GM21529 (cell line): ENCODE results near the gene NHS.

Source experiments
- ATAC-seq: cut with Tn5 transposase; IDR thresholded peaks from one replicate; pipeline ENCODE4 v1.9.1; 2021; ENCODE audit not compliant: unreplicated experiment

NHS gene

DNA sequence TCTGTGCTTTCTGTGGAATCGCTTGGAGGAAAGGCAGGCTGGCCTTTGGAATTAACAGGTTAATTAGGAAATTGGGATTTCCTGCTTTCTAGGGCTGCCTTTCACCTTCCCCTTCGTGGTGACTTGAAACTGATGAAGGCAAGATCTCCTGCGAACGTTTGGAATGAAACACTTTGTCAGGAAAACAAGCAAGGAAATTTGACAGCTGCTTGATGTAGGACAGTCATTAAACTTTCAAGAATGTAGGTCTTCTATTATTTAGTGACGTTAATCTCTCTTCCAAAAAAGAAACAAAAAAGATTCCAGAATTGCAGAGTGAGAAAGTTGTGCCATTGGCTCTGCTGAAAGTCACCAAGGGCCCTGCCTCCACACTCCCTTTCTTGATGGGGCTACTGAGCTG is 206.6 kb downstream of the NHS start:
- ATAC-seq: no peak

DNA sequence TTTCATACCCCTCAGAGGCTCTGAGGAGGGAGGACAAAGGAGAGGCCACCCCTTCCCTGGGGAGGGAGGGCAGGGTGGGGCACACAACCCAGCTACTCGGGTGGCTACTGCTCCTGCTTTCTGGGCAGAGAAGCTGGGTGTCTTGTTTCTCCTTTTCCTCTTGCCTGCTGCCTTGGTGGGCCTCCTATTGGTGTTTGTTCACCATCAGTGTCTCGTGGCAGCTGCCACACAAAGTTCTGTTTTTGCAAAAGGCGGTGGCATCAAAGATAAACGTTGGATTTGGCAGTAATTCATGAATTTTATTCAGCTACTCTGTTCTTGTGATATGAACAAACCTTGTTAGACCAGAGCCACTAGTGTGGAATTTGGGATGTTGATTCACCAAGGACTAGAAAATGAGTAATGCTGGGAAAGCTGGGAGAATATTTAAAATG is 209.3 kb downstream of the NHS start:
- ATAC-seq: no peak

DNA sequence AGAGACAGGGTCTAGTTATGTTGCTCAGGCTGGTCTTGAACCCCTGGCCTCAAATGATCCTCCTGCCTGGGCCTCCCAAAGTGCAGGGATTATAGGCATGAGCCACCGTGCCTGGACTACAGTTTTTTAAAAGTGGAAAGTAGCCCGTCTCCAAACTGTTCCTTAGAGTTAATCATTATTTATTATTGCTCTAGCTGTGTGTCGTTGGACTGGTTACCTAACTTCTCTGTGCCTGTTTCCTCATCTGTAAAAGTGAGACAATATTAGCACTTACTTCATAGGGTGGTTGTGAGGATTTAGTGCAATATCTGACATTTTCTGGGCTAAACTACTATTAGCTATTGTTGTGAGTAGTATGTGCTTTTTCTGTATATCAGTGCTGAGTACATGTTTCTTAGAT is 210.0 kb downstream of the NHS start:
- ATAC-seq: no peak

DNA sequence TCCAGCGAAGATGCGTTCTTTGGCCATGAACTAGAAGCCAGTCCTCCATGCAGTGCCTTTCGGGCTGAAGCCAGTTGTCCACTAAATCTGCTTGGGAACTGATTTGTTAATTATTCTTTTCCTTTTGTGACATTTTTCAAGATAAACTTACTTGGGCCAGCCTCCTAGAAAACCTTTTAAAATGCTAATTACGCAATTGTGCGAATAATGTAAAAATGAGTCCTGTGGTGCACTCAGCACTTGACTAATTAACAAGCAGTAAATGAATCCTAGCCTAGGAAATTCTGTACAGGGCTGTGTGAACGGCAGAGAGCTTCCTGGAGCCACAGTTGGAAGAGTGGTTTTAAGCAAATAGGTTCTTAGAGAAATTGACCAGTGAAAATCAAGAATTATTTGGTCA is 212.4 kb downstream of the NHS start:
- no peak for ATAC-seq

DNA sequence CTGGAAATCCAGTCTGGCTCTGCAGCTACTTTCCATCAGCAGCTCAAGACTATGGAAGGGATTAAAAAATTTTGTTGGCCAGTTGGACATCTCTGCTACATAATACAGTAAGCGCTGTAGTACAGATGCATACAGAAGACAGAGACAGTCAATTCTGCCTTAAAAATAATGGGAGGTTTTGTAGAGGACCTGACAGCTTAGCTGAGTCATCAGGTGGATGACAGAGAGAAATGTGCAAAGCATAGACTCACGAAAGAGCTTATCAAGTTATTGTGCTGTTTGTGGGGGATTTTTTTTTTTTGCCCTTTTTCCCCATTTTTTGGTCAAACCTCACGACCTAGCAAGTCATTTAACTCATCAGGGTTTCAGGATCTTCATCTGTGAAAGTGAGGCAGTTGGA is 213.3 kb downstream of the NHS start:
- ATAC-seq: no peak

DNA sequence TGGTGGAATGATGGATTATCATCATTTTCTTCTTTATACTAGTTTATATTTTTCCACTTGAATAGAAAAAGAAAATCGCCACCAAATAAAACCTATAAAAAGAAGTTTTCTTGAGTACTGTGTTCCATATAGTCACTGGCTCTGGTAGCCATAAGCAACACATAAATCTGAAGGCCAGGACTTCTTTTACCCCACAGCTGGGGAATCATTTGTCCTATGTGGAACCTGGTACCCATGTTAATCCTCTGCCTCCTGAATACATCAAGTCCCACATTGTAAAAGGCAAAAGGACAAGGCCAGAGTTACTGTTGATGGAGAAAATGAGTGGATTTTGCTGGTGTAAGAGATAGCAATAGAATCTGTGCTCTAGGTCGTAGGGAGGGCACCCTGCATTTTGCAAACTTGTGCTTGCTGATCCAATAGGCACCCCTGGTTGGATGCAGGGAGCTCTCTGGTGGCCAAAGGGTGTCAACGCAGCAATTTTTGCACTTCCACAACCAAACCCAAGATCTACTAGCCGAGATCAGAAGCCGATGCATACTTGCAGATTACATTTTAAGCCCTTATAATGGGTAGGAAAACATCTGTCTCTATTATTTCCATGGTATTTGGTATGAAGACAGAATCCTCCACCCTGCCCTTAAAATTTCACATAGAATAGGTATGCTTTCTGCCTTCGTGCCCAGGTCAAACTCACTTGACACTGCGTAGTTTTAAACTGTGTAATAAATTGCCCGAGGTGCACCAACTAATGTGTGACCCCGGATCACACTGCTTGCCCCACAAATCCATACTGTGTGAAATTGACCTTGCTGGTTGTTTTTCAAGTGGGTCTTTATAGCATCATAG is 216.1 kb downstream of the NHS start:
- peak; percentile 72 for ATAC-seq

DNA sequence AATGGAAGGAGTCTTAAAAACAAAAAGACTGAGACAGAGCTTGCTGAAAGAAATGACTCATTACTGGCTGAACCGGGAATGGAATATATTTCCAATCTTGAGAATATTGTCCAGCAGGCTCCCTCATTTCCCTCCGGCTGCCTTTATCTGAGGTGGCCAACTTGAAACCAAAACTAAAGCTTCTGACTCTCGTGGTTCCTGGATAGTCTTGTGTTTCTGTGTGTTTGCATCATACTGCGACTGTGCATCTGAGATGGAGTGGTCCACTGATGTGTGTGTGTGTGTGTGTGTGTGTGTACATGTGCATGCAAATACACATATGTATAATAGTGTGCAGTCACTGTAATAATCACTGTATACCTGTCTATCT is 216.7 kb downstream of the NHS start:
- no peak for ATAC-seq

DNA sequence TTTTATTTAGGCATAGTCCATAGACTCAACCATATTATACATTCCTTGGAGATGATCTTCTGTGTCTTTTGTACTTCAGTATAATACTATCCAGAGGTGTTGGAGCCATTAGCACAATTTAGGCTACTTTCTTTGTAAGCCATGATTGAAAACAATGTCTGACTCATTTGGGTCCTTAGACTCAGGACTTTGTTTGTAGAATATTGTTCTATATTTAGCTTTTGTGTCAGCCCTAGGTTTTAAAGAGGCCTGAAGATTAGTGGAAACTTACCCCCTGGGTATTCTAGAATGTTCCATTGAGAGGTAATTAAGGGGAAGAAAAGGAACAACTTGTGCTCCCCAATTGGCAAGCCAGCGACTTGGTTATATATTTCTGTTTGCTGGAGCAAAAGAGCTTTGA is 217.1 kb downstream of the NHS start:
- ATAC-seq: no peak

DNA sequence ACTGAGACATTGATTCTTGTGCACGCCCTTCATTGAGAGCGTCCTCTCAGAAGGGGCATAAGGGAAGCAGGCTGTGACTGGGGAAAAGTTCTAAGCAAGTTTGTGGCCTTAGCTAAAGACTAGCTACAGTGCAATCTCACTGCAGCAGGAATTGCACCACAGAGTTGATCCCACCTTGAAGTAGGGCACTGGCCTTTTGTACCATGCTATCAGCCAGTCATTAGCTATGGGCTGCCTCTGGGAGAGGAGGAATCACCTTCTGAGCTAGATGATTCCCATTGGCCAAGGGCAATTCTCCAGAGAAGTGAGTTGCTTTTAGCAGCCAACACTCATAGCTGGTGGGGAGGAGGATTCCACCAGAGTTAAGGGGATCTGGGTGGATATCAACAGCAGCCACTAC is 219.7 kb downstream of the NHS start:
- no peak for ATAC-seq

DNA sequence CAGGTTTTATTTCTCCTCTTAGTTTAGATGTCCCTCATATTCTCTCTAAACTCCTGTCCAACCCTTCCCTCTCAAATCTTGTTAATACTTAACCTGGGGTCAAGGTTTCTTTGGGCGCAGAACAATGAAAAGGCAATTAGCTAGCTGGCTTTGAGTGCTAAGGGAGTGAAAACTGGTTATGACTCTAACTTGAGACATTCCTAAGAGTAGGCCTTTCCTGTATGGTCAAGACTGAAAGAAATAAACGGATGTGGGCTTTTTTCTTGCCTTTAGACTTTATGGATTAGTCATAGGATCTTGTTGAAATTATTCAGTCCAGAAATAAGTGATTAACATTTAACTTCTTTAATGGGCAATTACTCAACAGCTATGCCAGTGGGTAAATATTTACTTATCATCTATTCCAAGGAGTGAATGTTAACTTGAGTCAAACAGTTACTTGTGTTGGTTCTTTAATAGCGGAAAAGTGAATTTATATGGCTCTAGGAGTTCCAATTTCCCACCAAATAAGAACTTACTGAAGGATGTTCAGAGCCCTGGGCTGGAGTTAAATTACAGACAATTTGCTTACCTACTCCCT is 220.5 kb downstream of the NHS start:
- ATAC-seq: no peak

DNA sequence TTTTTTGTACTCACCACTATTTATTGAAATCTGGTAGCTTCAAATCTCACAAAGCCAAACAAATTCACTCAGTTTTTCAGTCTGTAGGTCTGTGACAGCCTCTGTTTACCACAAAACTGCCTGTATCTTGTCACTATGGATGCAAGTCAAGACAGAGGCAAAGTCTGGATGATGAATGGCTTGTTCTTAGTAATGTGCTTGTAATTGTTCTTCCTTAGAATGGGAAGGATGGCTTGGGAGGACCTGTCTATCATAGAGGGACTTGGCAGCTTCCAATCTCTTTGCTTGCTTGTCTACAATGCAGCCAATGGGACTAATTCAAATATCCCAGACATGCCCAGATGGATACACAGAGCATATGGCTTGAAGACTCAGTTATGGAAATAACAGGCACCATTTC is 221.1 kb downstream of the NHS start:
- no peak for ATAC-seq

DNA sequence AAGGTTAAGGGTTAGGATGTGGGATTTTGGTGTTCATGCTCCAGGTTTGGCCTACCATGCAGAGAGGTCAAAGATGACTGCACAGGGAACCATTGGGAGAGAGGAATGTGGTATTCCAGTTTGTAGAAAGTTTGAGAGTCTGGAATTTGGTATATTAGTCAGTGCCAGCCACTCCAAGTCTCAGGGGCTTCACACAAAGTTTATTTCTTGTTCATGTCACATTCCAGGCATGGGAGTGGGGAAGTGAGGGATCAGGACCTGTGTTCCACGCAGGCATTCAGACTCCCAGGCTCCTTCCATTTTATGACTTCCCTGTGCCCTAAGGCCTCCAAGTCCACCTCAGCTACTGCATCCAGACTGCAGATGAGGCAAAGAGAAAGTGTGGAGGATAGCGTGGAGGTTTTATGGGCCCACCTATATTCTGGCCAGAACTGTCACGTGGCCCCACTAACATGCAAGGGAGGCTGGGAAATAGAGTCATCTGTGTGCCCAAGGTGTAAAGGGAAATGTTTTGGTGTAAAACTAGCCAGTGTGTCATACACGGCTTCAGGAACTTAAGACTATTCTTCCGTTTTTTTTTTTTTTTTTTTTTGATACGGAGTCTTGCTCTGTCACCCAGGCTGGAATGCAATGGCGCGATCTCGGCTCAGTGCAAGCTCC is 221.7 kb downstream of the NHS start:
- ATAC-seq: no peak

DNA sequence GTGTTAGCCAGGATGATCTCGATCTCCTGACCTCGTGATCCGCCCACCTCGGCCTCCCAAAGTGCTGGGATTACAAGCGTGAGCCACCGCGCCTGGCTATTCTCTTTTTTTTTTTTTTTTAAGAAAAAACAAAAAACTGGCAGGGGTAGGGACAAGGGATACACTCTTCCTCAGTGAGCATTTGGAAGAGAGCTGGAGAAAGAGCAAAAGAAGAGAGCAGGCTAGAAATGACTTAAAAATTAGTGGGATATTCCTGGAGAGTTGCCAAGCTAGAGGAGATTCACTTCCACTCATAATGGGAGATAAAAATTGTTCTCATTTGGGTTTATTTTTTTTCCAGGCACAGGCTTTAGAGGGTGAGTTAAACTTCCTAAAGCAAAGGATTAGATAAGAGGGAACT is 222.3 kb downstream of the NHS start:
- ATAC-seq: no peak

DNA sequence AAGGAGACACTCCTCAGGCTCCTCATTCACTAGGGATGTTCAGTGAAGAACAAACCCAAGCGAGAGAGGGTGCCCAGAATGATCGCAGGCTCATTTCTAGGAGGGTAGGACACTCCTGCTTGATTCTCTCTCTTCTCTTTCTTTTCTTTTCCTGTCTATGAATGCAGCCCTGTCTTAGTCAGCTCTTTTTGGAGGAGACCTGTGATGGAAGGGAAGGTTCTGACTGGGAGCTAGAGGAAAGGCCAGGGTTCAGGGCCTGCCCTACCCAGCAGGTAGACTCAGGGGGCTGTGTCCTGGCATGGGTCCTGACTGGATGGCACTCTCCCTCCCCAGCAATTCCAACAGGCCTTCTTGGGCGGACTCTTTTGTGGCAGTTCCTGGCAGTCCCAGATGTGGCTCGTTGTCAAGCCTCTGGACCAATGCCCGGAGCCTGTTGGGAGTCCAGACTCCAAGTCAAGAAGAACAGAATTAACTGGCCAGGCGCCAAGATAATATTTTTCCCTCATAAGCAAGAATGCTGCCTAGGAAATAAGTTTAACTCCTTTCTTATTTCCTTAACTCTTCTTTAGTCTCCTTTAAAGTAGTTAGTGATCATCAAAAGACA is 222.9 kb downstream of the NHS start:
- no peak for ATAC-seq

DNA sequence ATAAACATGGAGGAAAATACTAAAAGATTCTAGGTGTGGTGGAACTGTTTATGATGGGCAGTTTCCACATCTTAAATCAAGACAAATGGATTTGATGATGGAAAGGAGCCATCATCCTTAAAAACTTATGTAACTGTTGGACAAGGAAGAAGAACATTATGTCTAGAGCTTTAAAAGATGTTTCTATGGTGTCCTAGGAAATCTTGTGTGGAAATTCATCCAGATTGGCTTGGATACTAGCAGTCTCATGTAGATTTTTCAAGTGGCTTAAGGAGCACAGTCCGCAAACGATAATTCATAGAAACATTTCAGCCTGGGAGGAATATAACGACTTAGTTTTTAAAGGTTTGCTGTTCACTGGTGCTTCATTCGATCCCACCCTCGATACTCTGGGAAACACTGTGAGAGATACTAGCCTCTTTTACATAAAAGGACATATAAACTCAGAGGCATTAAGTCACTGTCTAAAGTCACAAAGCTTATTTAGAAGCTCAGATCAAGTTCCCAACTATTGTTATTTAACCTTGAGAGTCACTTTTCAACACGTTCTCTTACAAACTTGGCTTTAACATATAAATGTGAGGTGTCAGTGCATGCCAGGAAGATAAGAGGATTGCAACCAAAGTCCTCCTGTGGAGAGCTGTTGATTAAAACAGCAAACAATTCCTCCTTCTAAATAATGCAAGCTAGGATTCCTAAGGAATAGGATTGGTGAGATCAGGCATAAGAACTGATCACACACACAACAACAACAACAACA is 226.6 kb downstream of the NHS start:
- no peak for ATAC-seq

DNA sequence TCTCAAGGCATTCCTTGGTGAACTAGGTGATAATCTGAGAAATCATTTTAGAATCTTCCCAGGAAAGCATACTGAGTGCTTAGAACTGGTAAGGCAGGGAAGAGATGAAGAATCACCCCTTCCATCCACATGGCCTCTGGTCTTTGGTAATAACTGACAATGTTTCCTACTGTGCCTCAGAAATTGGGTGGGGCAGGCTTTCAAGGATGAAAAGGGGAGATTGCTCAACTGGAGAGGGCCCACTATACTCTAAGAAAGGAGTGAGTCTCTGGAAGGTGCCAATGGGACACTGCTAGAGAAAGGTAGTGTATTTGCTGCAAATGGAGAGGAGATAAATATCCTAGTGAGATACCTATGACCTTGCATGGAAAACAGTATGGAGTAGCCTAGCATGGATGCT is 227.2 kb downstream of the NHS start:
- no peak for ATAC-seq

DNA sequence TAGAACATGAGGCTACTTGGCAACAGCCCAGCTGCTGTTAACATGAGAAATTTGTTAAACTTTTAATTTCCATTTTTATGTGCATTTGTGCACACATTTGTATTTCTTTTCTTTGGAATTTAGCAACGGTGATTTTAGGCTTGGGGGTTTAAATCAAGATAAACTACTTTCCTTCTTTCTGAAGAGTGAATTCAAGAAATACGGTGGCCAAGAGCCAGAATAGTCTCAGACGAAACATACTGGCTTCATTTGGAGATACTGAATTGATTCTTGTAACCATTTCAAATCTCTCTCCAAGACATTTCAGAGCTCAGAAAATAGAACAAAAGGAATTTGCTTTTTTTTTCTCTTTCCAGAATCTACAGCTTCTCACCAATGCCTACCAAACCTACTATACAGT is 228.2 kb downstream of the NHS start:
- ATAC-seq: no peak

DNA sequence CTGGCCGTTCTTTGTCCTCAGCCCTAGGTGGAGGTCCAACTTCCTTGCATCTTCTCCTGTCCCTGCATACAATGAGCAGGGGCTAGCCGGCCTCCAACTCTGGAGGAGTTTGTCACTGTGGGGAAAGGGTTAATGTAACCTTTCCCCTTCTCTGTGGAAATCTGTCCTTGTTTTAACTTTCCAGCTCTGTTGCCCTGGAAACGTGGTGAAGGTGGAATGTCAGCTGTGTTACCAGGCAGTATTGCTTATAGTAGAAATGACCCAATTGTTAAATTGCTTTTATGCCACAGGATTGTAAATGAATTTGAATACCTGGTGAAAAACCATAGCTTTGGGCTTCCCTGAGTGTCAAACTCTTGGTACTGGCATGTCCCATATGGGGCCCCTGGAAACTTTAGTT is 230.7 kb downstream of the NHS start:
- no peak for ATAC-seq

DNA sequence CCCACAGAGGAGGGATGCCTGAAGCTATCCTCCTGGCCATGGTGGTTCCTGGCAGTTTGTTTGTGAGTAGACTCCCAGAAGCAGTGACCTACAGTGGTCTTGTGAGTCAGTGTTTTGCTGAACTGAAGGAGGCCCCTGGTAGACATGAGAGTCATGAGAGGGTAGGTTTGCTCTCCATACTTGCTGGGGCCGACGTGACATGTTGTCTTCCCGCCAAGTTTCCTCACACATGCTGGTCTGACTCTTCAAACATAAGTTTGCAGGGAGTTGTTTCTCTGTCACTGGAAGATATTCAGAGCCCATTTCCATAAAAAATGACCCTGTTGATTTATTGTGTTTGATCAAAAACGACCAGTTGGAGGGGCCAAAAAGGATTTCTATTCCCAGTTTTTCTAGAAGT is 231.2 kb downstream of the NHS start:
- ATAC-seq: no peak

DNA sequence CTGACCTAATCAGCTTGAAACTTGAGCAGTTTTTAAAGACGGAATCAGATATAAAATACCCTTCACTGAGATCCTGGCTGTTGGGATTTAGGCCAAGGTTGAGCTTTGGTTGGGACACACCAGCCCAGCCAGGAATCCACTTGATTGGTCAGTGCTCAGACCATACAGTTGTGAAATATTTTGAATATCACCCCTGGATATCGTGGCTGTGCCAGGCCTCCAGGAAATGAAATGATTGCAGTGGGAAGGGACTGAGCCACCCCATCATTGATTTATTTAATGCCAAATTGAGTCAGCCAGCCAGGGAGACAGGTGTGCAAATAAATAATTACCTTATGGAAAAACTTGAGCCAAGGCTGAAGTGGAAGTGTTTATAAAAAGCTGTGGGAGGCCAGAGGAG is 233.9 kb downstream of the NHS start:
- ATAC-seq: no peak

DNA sequence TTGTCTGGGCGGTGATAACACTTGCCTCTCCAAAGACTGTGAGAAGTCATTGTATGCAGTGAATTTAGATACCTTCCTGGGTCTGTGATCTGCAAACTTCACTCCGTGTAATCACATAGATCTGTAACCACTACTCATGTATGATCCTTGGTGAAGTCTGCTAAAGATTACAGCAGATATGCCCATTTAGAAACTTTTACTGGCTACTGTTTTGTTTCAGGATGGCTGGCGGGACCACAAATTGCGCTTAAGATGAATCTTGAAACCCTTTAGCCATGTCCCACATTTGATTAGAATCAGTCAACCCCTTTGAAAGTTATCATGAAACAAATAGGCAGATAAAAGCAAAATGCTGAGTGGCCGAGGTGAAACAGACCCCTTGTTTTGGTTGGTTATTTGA is 235.8 kb downstream of the NHS start:
- ATAC-seq: no peak
